RWPE1 (cell line): ENCODE results near the gene RAB39A.

Source experiments
- CTCF ChIA-PET: fragments of 350-600 bp; sonication (Branson Sonifier 250); formaldehyde crosslinking; extraction: SDS; loops from one replicate; lab custom pipeline; 2021; lab: Yijun Ruan, JAX
- POLR2A ChIA-PET: fragments of 400-600 bp; formaldehyde crosslinking; extraction: SDS; loops from one replicate; lab custom pipeline; 2020; ENCODE audit warnings: antibody characterized with exemption; ENCODE audit not compliant: low non-redundant PET; lab: Yijun Ruan, JAX
- DNase-seq: peaks from one replicate; pipeline ENCODE4 v3.0.0; 2012; ENCODE audit warnings: low spot score
- H3K27ac ChIP-seq: fragments of 450-650 bp; 2 replicates; pipeline ENCODE4 v1.5.1; 2017
- TF ChIP-seq, protein P1 (sequence below): fragments of 450-650 bp; conservative IDR thresholded peaks from 2 replicates; pipeline ENCODE4 v1.5.1; 2017; ENCODE audit warnings: low read depth, mild to moderate bottlenecking

RAB39A gene

DNA sequence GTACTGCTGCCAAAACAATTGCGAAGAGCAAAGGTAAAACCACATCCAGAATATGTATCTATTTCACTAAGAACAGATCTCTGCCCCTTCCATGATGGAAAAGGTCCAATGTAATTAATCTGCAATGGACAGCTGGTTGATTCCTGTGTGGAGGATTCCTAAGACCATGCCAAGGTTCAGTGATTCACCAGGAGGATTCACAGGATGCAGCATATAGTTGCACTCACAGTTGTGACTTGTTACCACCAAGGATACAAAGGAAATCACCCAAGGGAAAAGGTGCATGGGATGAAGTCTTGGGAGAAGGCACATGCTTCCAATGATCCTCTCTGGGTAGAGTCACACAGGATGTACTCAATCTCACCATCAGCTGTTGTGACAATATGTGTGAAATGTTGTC lies 45.4 kb downstream of the RAB39A start:
- no peak for DNase-seq
- H3K27ac ChIP-seq: no peak overlapping the region
- TF ChIP-seq, protein P1, sequence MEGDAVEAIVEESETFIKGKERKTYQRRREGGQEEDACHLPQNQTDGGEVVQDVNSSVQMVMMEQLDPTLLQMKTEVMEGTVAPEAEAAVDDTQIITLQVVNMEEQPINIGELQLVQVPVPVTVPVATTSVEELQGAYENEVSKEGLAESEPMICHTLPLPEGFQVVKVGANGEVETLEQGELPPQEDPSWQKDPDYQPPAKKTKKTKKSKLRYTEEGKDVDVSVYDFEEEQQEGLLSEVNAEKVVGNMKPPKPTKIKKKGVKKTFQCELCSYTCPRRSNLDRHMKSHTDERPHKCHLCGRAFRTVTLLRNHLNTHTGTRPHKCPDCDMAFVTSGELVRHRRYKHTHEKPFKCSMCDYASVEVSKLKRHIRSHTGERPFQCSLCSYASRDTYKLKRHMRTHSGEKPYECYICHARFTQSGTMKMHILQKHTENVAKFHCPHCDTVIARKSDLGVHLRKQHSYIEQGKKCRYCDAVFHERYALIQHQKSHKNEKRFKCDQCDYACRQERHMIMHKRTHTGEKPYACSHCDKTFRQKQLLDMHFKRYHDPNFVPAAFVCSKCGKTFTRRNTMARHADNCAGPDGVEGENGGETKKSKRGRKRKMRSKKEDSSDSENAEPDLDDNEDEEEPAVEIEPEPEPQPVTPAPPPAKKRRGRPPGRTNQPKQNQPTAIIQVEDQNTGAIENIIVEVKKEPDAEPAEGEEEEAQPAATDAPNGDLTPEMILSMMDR: no peak
- ChIA-PET POLR2A (no interaction called here), CTCF (no interaction called here)

DNA sequence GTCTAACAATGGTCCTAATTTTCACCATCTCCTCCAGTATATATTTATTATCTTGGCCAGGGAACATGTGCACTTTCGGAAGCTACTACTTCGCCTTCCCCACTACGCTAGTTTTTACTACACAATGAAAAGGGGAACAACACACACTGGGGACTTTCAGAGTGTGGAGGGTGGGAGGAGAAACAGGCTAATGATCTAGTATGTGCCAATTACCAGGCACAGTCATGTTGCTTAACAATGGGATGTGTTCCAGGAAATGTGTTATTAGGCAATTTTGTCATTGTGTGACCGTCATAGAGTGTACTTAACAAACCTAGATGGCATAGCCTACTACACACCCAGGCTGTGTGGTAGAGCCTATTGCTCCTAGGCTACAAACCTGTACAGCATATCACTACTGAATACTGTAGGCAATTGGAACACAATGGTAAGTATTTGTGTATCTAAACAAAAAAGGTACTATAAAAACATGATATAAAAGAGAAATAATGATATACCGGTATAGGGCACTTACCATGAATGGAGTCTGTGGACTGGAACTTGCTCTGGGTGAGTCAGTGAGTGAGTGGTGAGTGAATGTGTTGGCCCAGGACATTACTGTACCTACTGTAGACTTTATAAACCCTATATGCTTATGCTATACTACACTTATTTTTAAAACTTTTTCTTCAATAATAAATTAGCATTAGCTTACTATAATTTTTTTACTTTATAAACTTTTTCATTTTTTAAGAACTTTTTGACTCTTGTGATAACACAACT lies 60.3 kb downstream of the RAB39A start:
- TF ChIP-seq, protein P1: no peak
- ChIA-PET CTCF (no interaction called here), POLR2A (no interaction called here)

DNA sequence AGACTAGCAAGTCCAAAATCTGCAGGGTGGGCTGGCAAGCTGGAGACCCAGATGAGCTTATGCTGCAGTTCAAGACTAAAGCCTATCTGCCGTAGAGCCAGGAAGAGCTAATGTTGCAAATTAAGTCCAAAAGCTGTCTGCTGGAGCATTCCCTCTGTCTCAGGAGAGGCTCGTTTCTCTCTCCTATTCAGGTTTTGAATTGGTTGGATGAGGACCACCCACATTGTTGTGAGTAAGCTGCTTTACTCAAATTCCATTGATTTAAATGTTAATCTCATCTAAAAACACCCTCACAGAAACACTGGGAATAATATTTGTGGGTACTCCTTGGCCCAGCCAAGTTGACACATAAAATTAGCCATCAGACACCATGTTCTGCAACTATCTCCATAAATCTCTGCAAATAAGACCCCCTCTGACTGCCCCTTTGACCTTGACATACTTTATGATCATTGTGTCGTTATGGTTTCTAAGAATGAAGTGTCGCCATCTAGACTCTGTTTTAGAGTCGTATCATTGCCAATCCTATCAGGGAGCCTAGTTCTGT lies 63.7 kb downstream of the RAB39A start:
- DNase-seq: no peak
- H3K27ac ChIP-seq: no peak overlapping the region
- POLR2A ChIA-PET: no interaction called here
- CTCF ChIA-PET: no interaction called here
- TF ChIP-seq, protein P1: no peak

More for the DNA sequence above, 60.3 kb downstream of the RAB39A start:
- DNase-seq: no peak
- H3K27ac ChIP-seq: no peak overlapping the region

DNA sequence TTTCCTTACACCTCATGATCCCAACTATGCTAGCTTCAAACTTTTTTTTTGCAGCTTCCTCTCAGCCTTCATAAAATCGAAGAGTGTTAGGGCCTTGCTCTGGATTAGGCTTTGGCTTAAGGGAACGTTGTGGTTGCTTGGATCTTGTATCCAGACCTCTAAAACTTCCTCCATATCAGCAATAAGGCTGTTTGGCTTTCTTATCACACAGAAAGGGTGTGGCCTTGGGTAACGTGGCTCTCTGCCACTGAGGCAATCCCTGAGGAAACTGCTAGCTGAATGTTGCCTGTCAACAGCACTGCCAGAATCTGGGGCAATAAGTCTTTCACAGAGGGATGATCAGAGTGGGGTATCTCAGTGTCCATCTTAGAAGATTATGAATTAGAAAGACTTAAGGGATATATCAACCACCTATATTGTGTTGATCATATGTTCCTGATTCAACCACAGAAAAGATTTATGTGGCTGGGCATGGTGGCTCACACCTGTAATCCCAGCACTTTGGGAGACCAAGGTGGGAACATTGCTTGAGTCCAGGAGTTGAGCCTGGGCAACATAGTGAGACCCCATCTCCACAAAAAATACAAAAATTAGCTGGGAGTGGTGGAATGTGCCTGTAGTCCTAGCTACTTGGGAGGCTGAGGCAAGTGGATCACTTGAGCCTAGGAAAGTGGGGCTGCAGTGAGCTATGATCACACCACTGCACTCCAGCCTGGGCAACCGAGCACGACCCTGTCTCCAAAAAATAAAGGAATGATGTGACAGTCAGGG lies 67.9 kb downstream of the RAB39A start:
- ChIA-PET CTCF (interaction anchor here (0.7 to 1.4 kb wide), 2 partner anchors 13 to 31 kb away, joined by 4 to 5 read pairs; partner anchors contain the start of gene CUL5), POLR2A (no interaction called here)
- H3K27ac ChIP-seq: no peak overlapping the region
- no peak for DNase-seq
- TF ChIP-seq, protein P1: no peak

DNA sequence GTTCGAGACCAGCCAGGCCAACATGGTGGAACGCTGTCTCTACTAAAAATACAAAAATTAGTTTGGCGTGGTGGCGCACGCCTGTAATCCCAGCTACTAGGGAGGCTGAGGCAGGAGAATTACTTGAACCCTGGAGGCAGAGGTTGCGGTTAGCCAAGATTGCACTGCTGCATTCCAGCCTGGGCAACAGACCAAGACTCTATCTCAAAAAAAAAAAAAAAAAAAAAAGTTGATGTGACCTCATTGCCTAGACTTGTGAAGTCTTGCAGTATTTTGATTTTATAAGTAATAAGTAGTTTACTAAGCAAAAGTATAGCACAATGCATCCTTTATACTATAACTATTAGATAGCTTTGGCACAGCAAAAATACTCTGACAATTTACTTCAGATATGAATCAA lies 70.5 kb downstream of the RAB39A start:
- ChIA-PET CTCF (no interaction called here), POLR2A (no interaction called here)
- DNase-seq: no peak
- H3K27ac ChIP-seq: no peak overlapping the region
- TF ChIP-seq, protein P1: no peak

DNA sequence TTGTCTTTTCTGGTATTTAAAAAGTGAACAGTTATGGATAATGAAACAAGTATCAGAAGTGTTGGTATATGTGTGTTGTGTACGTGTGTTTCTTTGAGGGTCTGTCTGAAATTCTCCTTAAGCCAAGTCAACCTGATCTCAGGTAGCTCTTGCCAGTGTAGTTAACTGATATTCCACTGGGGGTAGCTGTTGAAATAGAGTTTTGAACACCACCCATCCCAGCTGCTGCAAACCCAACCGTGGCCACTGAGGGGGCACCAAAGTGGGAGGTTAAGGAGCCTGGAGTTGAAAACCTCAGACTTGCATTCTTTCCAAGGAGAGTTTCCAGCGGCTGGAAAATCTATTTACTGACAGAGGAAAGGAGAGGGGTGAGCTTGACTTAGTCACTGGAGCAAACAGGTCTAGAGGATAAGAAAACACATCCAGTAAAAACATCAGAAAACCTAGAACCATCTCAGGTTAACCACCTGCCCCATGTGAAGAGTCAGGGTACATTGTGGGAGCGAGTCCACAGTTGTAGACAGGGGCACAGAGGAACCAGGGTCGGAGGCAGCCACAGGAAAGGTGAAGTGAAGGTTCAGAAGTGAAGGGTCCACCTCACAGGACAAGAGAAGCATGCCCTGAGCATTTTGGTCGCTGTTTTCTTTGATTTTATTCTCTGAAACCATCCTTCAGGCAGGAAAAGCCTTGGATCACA lies 71.7 kb downstream of the RAB39A start:
- ChIA-PET CTCF (interaction anchor here (0.5 to 1.1 kb wide), 3 partner anchors 9 to 50 kb away, joined by 4 to 5 read pairs (median 4); partner anchors contain the start of gene CUL5), POLR2A (no interaction called here)
- no peak overlapping the region for H3K27ac ChIP-seq
- TF ChIP-seq, protein P1: peak; percentile 19
- DNase-seq: peak; percentile 63
